Gastrocnemius medialis (tissue), 4 donors: Measurements from ENCODE around the gene KCNQ5. TPM values are rescaled to one million over a fixed set of nuclear protein-coding genes. Genes with fewer than 3 reads are reported as not detected.

Source experiments
- ATAC-seq, 2 donors: fragments of 150-250 bp; one replicate each; pipeline ENCODE4 v1.9.1; 2016
- DNase-seq, 2 donors: peaks; one replicate each; pipeline ENCODE4 v3.0.0-alpha.2; 2019
- H3K27ac ChIP-seq, 4 donors: fragments of 200-600 bp; sonication (generic); 1 replicate in 1 of 4; 2 replicates in 3 of 4; pipeline ENCODE4 v1.5.1; 2016 to 2018; ENCODE audit warnings: mild to moderate bottlenecking in 2 of 4, moderate library complexity in 1 of 4
- H3K27me3 ChIP-seq, 3 donors: fragments of 200-600 bp; sonication (generic) in 2 of 3; 1 replicate in 1 of 3; 2 replicates in 2 of 3; pipeline versions ENCODE4 v1.5.1 to v1.6.0; 2016 to 2019; ENCODE audit warnings: mild to moderate bottlenecking in 1 of 3, moderate library complexity in 1 of 3
- H3K36me3 ChIP-seq, 2 donors: fragments of 200-600 bp; sonication (generic) in 1 of 2; one replicate each; pipeline ENCODE4 v1.5.1; 2017 to 2018
- H3K4me1 ChIP-seq, 2 donors: fragments of 200-600 bp; sonication (generic) in 1 of 2; one replicate each; pipeline ENCODE4 v1.5.1; 2016 to 2017; ENCODE audit warnings: mild to moderate bottlenecking in 2 of 2
- H3K4me3 ChIP-seq, 4 donors: fragments of 200-600 bp; sonication (generic) in 3 of 4; 1 replicate in 1 of 4; 2 replicates in 3 of 4; pipeline ENCODE4 v1.5.1; 2016 to 2019; ENCODE audit warnings: mild to moderate bottlenecking in 2 of 4
- H3K9me3 ChIP-seq, 3 donors: fragments of 200-600 bp; sonication (generic) in 2 of 3; 1 replicate in 1 of 3; 2 replicates in 2 of 3; pipeline ENCODE4 v1.5.1; 2016 to 2019
- POLR2A ChIP-seq, 2 donors: fragments of 450-650 bp; IDR thresholded peaks; one replicate each; pipeline ENCODE4 v1.6.1; 2017; ENCODE audit warnings: antibody characterized with exemption in 2 of 2, mild to moderate bottlenecking in 2 of 2, moderate library complexity in 2 of 2
- in situ Hi-C, 4 donors: fragments of 200-750 bp; cut with MboI; loops; one replicate each; pipeline versions ENCODE4 v1.15.0 to v1.8.0; 2017; ENCODE audit warnings: low sequenced_read_pairs in 4 of 4
- intact Hi-C: fragments of 100-400 bp; cut with DNase I; formaldehyde crosslinking; loops from one replicate; pipeline ENCODE4 v1.15.1; 2023; ENCODE audit warnings: low total_unique reads
- total RNA-seq, 4 donors: library from RNA; depleted of rRNA; stranded (reverse); fragments of >200 nt; gene quantifications; one replicate each; pipeline versions ENCODE4 v1.1.0 to v1.2.3, GENCODE V29; 2016
- TF ChIP-seq, protein P1 (sequence below), 5 experiments: fragments of 450-650 bp in 3 of 5; fragments of 200-600 bp in 2 of 5; sonication (generic) in 2 of 5; IDR thresholded peaks in 4 of 5; conservative IDR thresholded peaks in 1 of 5; 1 replicate in 4 of 5; 2 replicates in 1 of 5; pipeline ENCODE4 v1.5.1; 2016 to 2019; ENCODE audit warnings: antibody characterized with exemption in 5 of 5, mild to moderate bottlenecking in 3 of 5, moderate library complexity in 3 of 5

KCNQ5 gene
- total RNA-seq, 4 donors from 2014 or later = 5.3 to 19.3 (median 15.1) TPM

DNA sequence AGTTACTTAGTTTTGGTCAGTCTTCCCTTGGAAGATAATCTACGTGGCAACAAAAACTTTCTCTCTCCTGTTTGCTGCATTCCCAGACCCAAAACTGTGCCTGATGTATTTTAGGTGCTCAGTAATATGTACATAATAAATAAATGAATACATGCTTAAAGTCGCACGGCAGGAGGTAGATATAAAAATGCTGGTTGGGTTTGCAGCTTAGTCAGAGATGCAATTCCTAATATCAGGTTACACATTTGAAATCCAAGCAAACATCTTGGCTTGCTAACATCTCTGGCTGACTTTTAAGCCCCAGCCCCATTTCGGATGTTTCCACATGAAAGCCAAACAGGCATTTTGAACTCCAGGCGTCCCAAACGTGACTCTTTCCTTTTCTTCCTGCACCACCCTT is 91.0 kb downstream of the KCNQ5 start:
- peak overlapping the region in 1 of 4 donors; percentile 42 for H3K27ac ChIP-seq
- peak overlapping the region in 1 of 4 donors; percentile 15 for H3K4me3 ChIP-seq
- peaks cover 5 to 10% of the 10 kb centered on the region in 2 donors for H3K4me1 ChIP-seq
- intact Hi-C loops (no loop called here), in situ Hi-C loops (no loop called here)
- H3K36me3 ChIP-seq = no peaks in the 10 kb centered on the region
- ATAC-seq = peak in 1 of 2 donors; percentile 77
- no peaks in the 10 kb centered on the region for H3K27me3 ChIP-seq
- no peak for TF ChIP-seq POLR2A (IDR thresholded peaks at IDR 0.05)
- TF ChIP-seq, protein P1, sequence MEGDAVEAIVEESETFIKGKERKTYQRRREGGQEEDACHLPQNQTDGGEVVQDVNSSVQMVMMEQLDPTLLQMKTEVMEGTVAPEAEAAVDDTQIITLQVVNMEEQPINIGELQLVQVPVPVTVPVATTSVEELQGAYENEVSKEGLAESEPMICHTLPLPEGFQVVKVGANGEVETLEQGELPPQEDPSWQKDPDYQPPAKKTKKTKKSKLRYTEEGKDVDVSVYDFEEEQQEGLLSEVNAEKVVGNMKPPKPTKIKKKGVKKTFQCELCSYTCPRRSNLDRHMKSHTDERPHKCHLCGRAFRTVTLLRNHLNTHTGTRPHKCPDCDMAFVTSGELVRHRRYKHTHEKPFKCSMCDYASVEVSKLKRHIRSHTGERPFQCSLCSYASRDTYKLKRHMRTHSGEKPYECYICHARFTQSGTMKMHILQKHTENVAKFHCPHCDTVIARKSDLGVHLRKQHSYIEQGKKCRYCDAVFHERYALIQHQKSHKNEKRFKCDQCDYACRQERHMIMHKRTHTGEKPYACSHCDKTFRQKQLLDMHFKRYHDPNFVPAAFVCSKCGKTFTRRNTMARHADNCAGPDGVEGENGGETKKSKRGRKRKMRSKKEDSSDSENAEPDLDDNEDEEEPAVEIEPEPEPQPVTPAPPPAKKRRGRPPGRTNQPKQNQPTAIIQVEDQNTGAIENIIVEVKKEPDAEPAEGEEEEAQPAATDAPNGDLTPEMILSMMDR (IDR thresholded peaks at IDR 0.05 in 4 of 5, conservative IDR thresholded peaks at IDR 0.05 in 1 of 5) = no peak
- no peak for DNase-seq
- H3K9me3 ChIP-seq = no peaks in the 10 kb centered on the region

DNA sequence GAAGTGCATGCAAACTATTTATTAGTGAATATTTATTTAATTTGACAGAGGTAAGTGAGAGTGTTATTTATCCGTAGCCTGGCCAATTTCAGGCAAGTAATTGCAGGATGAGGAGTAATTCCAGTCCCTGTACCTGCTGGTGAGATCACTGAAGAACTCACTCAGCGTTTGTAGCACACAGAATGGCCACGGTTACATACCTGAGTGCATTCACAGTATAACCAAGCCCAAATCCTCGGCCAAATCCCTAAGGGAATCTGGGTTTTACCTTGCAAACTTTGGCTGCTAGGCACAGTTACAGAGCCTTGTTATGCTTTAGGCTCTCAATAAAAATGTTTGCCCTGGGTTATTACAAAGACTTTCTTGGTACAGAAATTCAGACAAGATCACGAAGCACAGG is 93.3 kb downstream of the KCNQ5 start:
- Histone ChIP-seq H3K27me3 (no peaks in the 10 kb centered on the region), H3K36me3 (no peaks in the 10 kb centered on the region), H3K4me3 (no peak overlapping the region), H3K4me1 (peaks cover 5 to 10% of the 10 kb centered on the region in 2 donors), H3K27ac (no peak overlapping the region), H3K9me3 (no peaks in the 10 kb centered on the region)
- ATAC-seq (no peak), DNase-seq (no peak)
- TF ChIP-seq, protein P1 (IDR thresholded peaks at IDR 0.05 in 4 of 5, conservative IDR thresholded peaks at IDR 0.05 in 1 of 5) = no peak
- no peak for TF ChIP-seq POLR2A (IDR thresholded peaks at IDR 0.05)
- in situ Hi-C loops (no loop called here), intact Hi-C loops (no loop called here)

DNA sequence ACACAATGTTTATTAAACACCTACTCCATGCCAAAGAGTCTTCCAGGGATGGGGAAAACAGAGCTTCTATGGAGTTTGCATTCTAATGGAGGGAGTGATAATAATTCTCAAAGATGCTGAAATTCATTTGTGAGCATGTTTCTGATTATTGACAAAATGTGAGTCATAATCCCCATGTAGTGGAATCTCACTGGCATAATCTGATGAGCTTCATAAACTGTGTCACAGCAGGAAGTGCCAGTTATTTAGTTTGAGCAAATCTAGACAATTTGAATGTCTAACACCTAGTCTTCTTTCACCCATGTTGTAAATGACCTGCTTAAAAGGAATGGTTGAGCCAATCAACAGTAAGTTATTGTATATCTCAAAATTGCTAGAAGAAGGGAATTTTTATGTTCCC is 95.1 kb downstream of the KCNQ5 start:
- H3K4me3 ChIP-seq = no peak overlapping the region
- intact Hi-C loops = no loop called here

DNA sequence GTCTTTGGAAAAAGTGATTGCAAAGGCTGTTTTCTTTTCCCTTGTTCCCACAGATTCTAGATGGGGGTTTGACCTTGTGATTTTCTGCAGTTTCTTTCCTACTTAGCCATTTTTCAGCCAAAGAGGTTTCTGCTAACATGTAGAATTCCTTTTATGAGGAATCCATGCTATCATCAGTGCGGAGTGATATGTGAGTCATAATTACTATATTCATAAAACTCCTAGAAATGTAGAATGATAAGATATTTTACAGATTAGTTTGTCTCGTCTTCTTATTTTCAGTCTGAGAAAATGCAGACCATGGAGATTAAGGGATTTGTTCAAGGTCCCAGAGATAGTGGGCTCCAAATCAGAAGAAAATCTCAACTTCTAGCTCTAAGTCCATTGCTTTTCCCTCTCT is 98.6 kb downstream of the KCNQ5 start:
- Histone ChIP-seq H3K27ac (no peak overlapping the region), H3K36me3 (no peaks in the 10 kb centered on the region), H3K4me3 (no peak overlapping the region), H3K4me1 (no peaks in the 10 kb centered on the region), H3K9me3 (no peaks in the 10 kb centered on the region), H3K27me3 (no peaks in the 10 kb centered on the region)
- ATAC-seq = no peak
- intact Hi-C loops = no loop called here
- DNase-seq = no peak
- TF ChIP-seq, protein P1 (IDR thresholded peaks at IDR 0.05 in 4 of 5, conservative IDR thresholded peaks at IDR 0.05 in 1 of 5) = no peak
- TF ChIP-seq POLR2A (IDR thresholded peaks at IDR 0.05) = no peak
- in situ Hi-C loops = no loop called here

More for the DNA sequence above, 95.1 kb downstream of the KCNQ5 start:
- ATAC-seq = no peak
- H3K4me1 ChIP-seq = peaks cover 5 to 10% of the 10 kb centered on the region in 2 donors
- in situ Hi-C loops = no loop called here
- DNase-seq = no peak
- no peaks in the 10 kb centered on the region for H3K27me3 ChIP-seq
- H3K9me3 ChIP-seq = no peaks in the 10 kb centered on the region
- H3K36me3 ChIP-seq = no peaks in the 10 kb centered on the region
- H3K27ac ChIP-seq = no peak overlapping the region
- TF ChIP-seq POLR2A (IDR thresholded peaks at IDR 0.05) = no peak
- TF ChIP-seq, protein P1 (IDR thresholded peaks at IDR 0.05 in 4 of 5, conservative IDR thresholded peaks at IDR 0.05 in 1 of 5) = no peak

DNA sequence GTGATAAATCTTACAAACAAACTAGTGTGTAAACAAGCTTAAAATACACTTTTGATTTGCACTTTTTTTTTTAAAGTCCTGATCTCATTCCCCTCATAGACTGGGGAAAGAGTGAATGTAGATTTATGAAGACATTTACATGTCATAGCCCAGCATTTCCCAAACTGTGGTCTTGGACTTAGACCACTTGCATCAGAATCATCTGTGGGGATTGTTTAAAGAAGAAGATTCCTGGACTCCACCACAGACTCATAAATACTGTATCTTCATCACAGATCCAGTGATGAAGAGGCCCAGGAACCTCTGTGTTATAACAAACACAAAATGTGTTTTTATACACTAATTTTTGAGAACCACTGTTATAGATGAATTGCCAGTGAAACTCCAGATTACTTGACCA is 99.5 kb downstream of the KCNQ5 start:
- H3K36me3 ChIP-seq = no peaks in the 10 kb centered on the region
- H3K27me3 ChIP-seq = no peaks in the 10 kb centered on the region
- no peak overlapping the region for H3K27ac ChIP-seq
- H3K4me3 ChIP-seq = no peak overlapping the region
- TF ChIP-seq POLR2A (IDR thresholded peaks at IDR 0.05) = no peak
- TF ChIP-seq, protein P1 (IDR thresholded peaks at IDR 0.05 in 4 of 5, conservative IDR thresholded peaks at IDR 0.05 in 1 of 5) = no peak
- DNase-seq (no peak), ATAC-seq (no peak)
- in situ Hi-C loops = no loop called here
- no peaks in the 10 kb centered on the region for H3K9me3 ChIP-seq
- intact Hi-C loops = no loop called here
- H3K4me1 ChIP-seq = no peaks in the 10 kb centered on the region
